Peyer's patch (tissue), 4 donors: Measurements from ENCODE around the gene SLBP. TPM values are rescaled to one million over a fixed set of nuclear protein-coding genes. Genes with fewer than 3 reads are reported as not detected.
A peak's percentile ranks its signal among the peaks of the same experiment; 100 is the strongest.

Experiments
- DNase-seq, 3 donors: peaks; one replicate each; pipeline ENCODE4 v3.0.0-alpha.2; 2017 to 2019
- H3K27ac ChIP-seq, 4 donors: fragments of 200-600 bp; sonication (generic); one replicate each; pipeline ENCODE4 v1.5.1; 2016 to 2019
- H3K27me3 ChIP-seq, 2 donors: fragments of 200-600 bp; sonication (generic); one replicate each; pipeline ENCODE4 v1.5.1; 2019
- H3K36me3 ChIP-seq, 3 donors: fragments of 200-600 bp; sonication (generic); one replicate each; pipeline ENCODE4 v1.5.1; 2016 to 2019
- H3K4me1 ChIP-seq, 4 donors: fragments of 200-600 bp; sonication (generic); one replicate each; pipeline ENCODE4 v1.5.1; 2016 to 2019
- H3K4me3 ChIP-seq, 4 donors: fragments of 200-600 bp; sonication (generic); 1 replicate in 3 of 4; 2 replicates in 1 of 4; pipeline ENCODE4 v1.5.1; 2016 to 2019; ENCODE audit warnings: mild to moderate bottlenecking in 1 of 4
- H3K9me3 ChIP-seq, 4 donors: fragments of 200-600 bp; sonication (generic); one replicate each; pipeline ENCODE4 v1.5.1; 2016 to 2019; ENCODE audit warnings: mild to moderate bottlenecking in 1 of 4
- CTCF ChIP-seq, 6 experiments: fragments of 450-650 bp in 4 of 6; fragments of 200-600 bp in 2 of 6; sonication (generic) in 1 of 6; IDR thresholded peaks; one replicate each; pipeline ENCODE4 v1.5.1; 2017 to 2019; ENCODE audit warnings: antibody characterized with exemption in 6 of 6, mild to moderate bottlenecking in 3 of 6, moderate library complexity in 1 of 6
- POLR2A ChIP-seq, 2 donors: fragments of 450-650 bp; IDR thresholded peaks; one replicate each; pipeline ENCODE4 v1.5.1; 2017; ENCODE audit warnings: antibody characterized with exemption in 2 of 2, mild to moderate bottlenecking in 2 of 2, moderate library complexity in 2 of 2
- total RNA-seq, 4 donors: library from RNA; depleted of rRNA; stranded (reverse); fragments of >200 nt; gene quantifications; one replicate each; pipeline ENCODE4 v1.1.0, GENCODE V29; 2016

SLBP gene
- total RNA-seq, 4 donors from 2014 or later, result 18.4 to 86.6 (median 26.2) TPM

DNA sequence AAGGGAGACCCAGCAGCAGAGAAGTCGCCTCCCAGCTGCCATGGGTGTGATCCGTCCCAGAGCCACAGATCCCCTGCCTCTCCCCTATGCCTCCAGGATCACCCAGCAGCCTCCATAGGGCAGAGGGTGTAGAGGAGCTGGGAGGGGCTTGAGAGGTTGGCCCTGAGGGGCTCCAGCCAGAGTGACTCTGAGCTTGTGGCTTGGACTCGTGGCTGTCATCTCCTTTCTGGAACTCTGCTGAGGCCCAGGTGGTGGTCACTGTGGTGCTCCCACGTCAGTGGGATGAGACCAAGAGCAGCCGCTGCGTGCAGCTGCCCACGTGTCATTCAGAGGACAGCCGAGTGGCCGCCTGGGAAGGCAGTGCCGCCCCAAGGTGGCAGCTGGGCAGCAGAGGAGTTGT, 13.4 kb upstream of the SLBP start:
- H3K27ac ChIP-seq, result peak overlapping the region in 1 of 4 donors; percentile 36
- H3K27me3 ChIP-seq, result no peaks in the 10 kb centered on the region
- no peaks in the 10 kb centered on the region for H3K9me3 ChIP-seq
- H3K4me1 ChIP-seq, result peaks cover 3 to 49% (median 38%) of the 10 kb centered on the region in 4 donors
- H3K36me3 ChIP-seq, result peaks cover 0 to under 1% (median 0%) of the 10 kb centered on the region in 3 donors
- no peak overlapping the region for H3K4me3 ChIP-seq
- TF ChIP-seq POLR2A (IDR thresholded peaks at IDR 0.05) (no peak), CTCF (IDR thresholded peaks at IDR 0.05) (no peak)
- no peak for DNase-seq

GRCh38 chr4:1723131-1723801, 11.1 kb upstream of the SLBP start:
- Histone ChIP-seq H3K27me3 (no peaks in the 10 kb centered on the region), H3K27ac (peak overlapping the region; percentile 70 to 98 (median 89)), H3K4me1 (peaks cover 3 to 59% (median 49%) of the 10 kb centered on the region in 4 donors), H3K36me3 (peaks cover 0 to 4% (median 0%) of the 10 kb centered on the region in 3 donors), H3K4me3 (peak overlapping the region in 2 of 4 donors; percentile 24 to 30), H3K9me3 (no peaks in the 10 kb centered on the region)
- DNase-seq, result peak; percentile 40 to 86 (median 80)
- TF ChIP-seq POLR2A (IDR thresholded peaks at IDR 0.05), result no peak
- TF ChIP-seq CTCF (IDR thresholded peaks at IDR 0.05), result no peak

- H3K27ac ChIP-seq, result peak overlapping the region; percentile 70 to 98 (median 89)
- H3K4me3 ChIP-seq, result peak overlapping the region in 3 of 4 donors; percentile 73 to 86 (median 84)
- H3K4me1 ChIP-seq, result peaks cover 3 to 55% (median 49%) of the 10 kb centered on the region in 4 donors
- no peaks in the 10 kb centered on the region for H3K9me3 ChIP-seq
- H3K27me3 ChIP-seq, result no peaks in the 10 kb centered on the region
- peaks cover 0 to 10% (median 0%) of the 10 kb centered on the region in 3 donors for H3K36me3 ChIP-seq
- TF ChIP-seq CTCF (IDR thresholded peaks at IDR 0.05), result no peak
- TF ChIP-seq POLR2A (IDR thresholded peaks at IDR 0.05), result no peak
- DNase-seq, result peak in 1 of 3 donors; percentile 47
Observed at GRCh38 chr4:1722551-1723118, 10.5 kb upstream of the SLBP start.

GRCh38 chr4:1721666-1722550, 9.8 kb upstream of the SLBP start:
- H3K27ac ChIP-seq, result peak overlapping the region; percentile 95 to 98 (median 97)
- no peak for TF ChIP-seq CTCF (IDR thresholded peaks at IDR 0.05)
- no peak for TF ChIP-seq POLR2A (IDR thresholded peaks at IDR 0.05)
- DNase-seq, result peak in 1 of 3 donors; percentile 49
- peaks cover 0 to 55% (median 46%) of the 10 kb centered on the region in 4 donors for H3K4me1 ChIP-seq
- peak overlapping the region; percentile 73 to 86 (median 85) for H3K4me3 ChIP-seq
- H3K27me3 ChIP-seq, result no peaks in the 10 kb centered on the region
- H3K36me3 ChIP-seq, result peaks cover 0 to 17% (median 0%) of the 10 kb centered on the region in 3 donors
- no peaks in the 10 kb centered on the region for H3K9me3 ChIP-seq

DNA sequence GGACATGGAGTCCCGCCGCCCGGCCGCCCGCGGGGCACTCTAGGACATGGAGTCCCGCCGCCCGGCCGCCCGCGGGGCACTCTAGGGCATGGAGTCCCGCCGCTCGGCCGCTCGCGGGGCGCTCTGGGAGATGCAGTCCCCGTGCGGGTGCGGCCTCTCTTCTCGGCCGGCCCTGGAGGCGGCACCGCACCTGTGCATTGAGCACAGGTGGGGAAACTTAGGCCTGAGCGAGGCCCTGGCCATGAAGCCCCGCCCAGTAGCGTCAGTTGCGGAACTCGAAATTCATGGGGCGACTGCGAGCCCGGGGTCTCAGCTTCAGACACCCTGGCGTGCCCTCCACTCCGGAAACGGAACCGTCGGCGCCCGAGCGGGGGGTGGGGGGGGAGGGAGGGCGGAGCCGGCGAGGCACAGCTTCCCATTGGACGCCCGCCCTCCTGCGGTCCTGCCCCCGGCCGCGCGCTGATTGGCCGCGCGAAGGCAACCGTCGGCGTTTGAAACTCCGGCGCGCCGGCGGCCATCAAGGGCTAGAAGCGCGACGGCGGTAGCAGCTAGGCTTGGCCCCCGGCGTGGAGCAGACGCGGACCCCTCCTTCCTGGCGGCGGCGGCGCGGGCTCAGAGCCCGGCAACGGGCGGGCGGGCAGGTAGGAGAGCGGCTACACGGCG, 9.0 kb upstream of the SLBP start, which contains the start of the genes TACC3 and TMEM129:
TACC3 (plus strand) TSS at position 519 of the 663 bp plus-strand sequence. CDS start 1,901 bp downstream, outside the sequence.
TMEM129 (minus strand) TSS at position 321 of the 663 bp plus-strand sequence. CDS start 486 bp downstream, outside the sequence.
- Histone ChIP-seq H3K27me3 (no peaks in the 10 kb centered on the region), H3K9me3 (no peaks in the 10 kb centered on the region), H3K4me3 (peak within 1 kb of the TSS; percentile 73 to 86 (median 85)), H3K27ac (peak within 1 kb of the TSS; percentile 95 to 98 (median 97)), H3K4me1 (peaks cover 0 to 51% (median 43%) of the 10 kb centered on the region in 4 donors), H3K36me3 (peaks cover 0 to 22% (median 0%) of the 10 kb centered on the region in 3 donors)
- TF ChIP-seq CTCF (IDR thresholded peaks at IDR 0.05) (peak in 1 of 6 experiments; percentile 2), POLR2A (IDR thresholded peaks at IDR 0.05) (peak; percentile 57 to 60)
- DNase-seq, result peak; percentile 97 to 98 (median 98)
